GM12892 (cell line): ENCODE data around the gene HTR7. TPM values are rescaled to one million over a fixed set of nuclear protein-coding genes. Genes with fewer than 3 reads are reported as not detected.
"Not testable (repeated sequence)": the region's sequence is repeated elsewhere in the genome, so short reads cannot be mapped to it uniquely, and the experiment has no call there.

ENCODE experiments used
- DNase-seq: peaks from one replicate; pipeline ENCODE4 v3.0.0; 2011; ENCODE audit not compliant: insufficient read length
- FAIRE-seq: peaks from 2 replicates; lab custom pipeline; 2011; peaks lifted over from hg19 to GRCh38; lab: Jason Lieb, UNC
- POLR2A ChIP-seq: IDR thresholded peaks from 2 replicates; pipeline ENCODE4 v1.6.1; 2011; ENCODE audit warnings: low read depth, low read length, control low read depth
- POLR2AphosphoS5 ChIP-seq: IDR thresholded peaks from 2 replicates; pipeline ENCODE4 v1.6.1; 2011; ENCODE audit warnings: low read depth, low read length, control low read depth
- TAF1 ChIP-seq: IDR thresholded peaks from 2 replicates; pipeline ENCODE4 v1.6.1; 2011; ENCODE audit warnings: low read depth, mild to moderate bottlenecking, control low read depth, low read length, borderline replicate concordance
- polyA plus RNA-seq: library from polyadenylated mRNA; unstranded; fragments of >200 nt; gene quantifications from one replicate; pipeline ENCODE4 v1.2.1, GENCODE V29; 2012; ENCODE audit warnings: missing spikeins, inconsistent platforms; ENCODE audit not compliant: missing spikeins

The HTR7 gene
- polyA plus RNA-seq = not detected

- FAIRE-seq (no peak), DNase-seq (peak; percentile 58)
- no peak for TF ChIP-seq POLR2A
- no peak for TF ChIP-seq TAF1
- TF ChIP-seq POLR2AphosphoS5 = no peak
Measured at GRCh38 chr10:90857635-90858460, at the start of gene HTR7. HTR7 (minus strand) TSS chr10:90858039; CDS start chr10:90857671, 368 bp downstream.

DNA sequence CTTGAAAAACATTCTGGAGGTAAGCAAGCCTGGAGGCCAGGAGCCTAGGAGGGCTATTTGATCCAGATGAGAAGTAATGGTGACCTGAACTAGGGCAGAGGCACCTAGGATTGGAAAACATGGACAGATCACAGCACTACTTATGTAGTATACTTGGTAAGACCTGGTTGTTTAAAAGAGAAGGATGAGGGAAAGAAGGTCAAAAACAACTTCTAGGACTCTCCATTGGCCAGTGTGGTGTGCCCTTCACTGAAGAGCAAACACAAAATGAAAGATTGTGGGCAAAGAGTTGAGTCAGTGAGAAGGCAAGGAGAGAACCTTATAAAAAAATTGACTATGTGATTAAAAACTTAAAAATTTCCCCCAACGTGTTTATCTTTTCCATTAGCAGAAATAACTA, 48.8 kb upstream of the HTR7 start:
- FAIRE-seq = peak; percentile 79
- no peak for TF ChIP-seq POLR2A
- no peak for TF ChIP-seq TAF1
- TF ChIP-seq POLR2AphosphoS5 = no peak
- DNase-seq = no peak

GRCh38 chr10:90905925-90906324, 48.1 kb upstream of the HTR7 start:
- FAIRE-seq (peak; percentile 94), DNase-seq (no peak)
- TF ChIP-seq POLR2A = no peak
- TF ChIP-seq TAF1 = no peak
- no peak for TF ChIP-seq POLR2AphosphoS5

- not testable (repeated sequence) for FAIRE-seq
Measured at GRCh38 chr10:90896916-90897315, 39.1 kb upstream of the HTR7 start.

GRCh38 chr10:90893190-90893589, 35.4 kb upstream of the HTR7 start:
- FAIRE-seq = no peak
- TF ChIP-seq POLR2A = no peak
- no peak for TF ChIP-seq TAF1
- no peak for TF ChIP-seq POLR2AphosphoS5
- no peak for DNase-seq

More at GRCh38 chr10:90896916-90897315, 39.1 kb upstream of the HTR7 start:
- not testable (repeated sequence) for DNase-seq

DNA sequence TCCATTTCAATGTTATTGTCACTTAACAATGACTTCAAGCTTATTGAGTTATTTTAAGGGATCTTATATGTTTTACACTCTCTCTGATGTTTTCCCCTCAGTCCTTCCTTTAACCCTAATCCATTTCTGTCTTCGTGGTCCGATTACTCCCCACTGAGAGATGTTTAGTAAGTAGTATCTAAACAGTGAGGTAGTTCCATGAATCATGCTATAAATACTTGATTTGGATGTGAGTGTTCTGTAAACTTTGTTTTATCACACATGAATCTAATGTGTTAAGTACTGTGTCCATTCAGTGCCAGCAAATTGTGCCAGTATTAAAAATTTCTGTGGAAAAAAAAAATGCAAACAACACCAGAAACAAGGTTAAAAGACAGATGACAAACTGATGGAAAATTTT, 32.5 kb upstream of the HTR7 start:
- FAIRE-seq (no peak), DNase-seq (no peak)
- TF ChIP-seq POLR2AphosphoS5 = no peak
- no peak for TF ChIP-seq TAF1
- TF ChIP-seq POLR2A = no peak

DNA sequence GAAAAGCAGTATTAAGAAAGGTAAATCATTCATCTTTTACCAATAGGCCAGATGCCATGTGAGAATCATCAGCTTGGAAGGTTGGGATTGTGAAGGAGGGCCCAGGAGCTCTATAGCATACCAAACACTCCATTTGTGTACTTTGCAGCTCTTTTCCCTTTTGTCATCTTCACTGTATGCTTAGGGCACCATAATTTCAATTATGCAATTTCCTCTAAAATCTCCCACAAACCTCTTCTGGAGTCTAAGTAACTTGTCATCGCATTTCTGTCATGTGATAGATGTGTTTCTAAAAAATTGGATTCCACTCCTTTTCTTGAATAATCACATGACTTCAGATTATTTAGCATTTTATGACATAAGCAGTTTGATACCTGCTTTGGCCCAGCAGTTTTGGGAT, 31.8 kb upstream of the HTR7 start:
- no peak for TF ChIP-seq TAF1
- DNase-seq (no peak), FAIRE-seq (no peak)

DNA sequence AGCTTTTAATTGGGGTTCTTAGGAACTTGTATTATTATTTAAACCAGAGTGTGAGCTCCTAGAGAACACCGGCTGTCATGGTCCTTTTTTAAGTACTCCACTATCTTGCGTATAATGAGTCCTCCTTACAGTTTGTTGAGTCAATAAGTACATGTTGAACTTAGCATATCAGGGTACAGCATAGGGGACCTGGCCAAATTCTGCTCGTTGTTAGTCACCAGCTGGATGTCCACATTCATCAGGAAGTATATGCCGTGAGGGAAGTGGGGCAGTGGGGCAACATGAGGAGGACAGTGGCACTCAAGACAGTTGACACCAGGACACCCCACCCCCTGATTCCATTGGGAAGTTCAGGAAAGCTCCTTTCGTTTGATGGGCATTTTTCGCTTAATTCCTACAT, 30.5 kb upstream of the HTR7 start:
- no peak for TF ChIP-seq POLR2AphosphoS5
- TF ChIP-seq POLR2A = no peak
- TF ChIP-seq TAF1 = no peak
- FAIRE-seq (no peak), DNase-seq (no peak)

- TF ChIP-seq POLR2AphosphoS5 = no peak
- no peak for FAIRE-seq
- no peak for DNase-seq
Measured at GRCh38 chr10:90887555-90887954, 29.7 kb upstream of the HTR7 start.

DNA sequence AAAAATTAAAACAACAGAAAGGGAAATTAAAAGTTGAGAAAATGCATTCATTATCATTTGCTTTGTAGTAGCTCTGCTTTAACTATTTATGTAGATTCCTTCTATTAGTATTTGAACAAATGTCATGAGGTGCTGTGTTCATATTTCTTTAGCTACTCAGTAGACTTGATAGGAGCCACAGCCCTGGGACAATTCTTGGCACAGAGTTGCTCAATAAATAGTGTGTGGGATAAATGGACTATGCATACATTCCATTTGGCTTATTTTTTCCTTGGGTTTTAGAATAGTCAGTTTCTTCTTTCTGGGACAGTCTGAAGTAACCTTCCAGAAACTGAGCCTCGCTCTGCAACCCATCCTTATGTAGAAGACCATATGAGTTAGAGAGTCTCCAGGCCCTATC, 27.3 kb upstream of the HTR7 start:
- TF ChIP-seq POLR2AphosphoS5 (no peak), TAF1 (no peak), POLR2A (no peak)
- DNase-seq (no peak), FAIRE-seq (no peak)

- no peak for TF ChIP-seq POLR2AphosphoS5
- no peak for TF ChIP-seq POLR2A
- TF ChIP-seq TAF1 = no peak
- no peak for DNase-seq
- no peak for FAIRE-seq
Measured at GRCh38 chr10:90884431-90884830, 26.6 kb upstream of the HTR7 start.

DNA sequence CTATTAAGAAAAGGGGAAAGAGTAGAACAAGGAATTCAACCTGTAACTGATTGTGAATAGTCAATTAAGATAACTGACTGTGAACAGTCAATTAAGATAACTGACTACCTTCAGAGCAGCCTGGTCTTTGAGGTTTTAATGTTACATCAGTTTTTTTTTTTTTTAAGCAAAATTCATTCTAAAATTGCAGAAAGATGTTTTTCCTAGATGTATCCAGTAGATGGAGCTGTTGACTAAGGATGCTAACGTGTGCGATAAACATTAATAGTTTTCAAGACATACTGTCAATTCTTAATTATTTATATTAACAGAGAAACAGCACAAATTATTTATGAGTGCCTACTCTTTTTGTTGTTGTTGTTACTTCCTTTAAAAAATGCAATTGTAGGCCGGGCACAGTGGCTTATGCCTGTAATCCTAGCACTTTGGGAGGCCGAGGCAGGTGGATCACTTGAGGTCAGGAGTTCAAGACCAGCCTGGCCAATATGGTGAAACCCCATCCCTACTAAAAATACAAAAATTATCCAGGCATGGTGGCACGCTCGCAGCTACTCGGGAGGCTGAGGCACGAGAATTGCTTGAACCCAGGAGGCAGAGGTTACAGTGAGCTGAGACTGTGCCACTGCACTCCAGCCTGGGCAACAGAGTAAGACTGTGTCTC, 22.4 kb upstream of the HTR7 start:
- FAIRE-seq, DNase-seq: not testable (repeated sequence)
